ENCODE results near the gene PTDSS2. TPM values are rescaled to one million over a fixed set of nuclear protein-coding genes. Genes with fewer than 3 reads are reported as not detected.

Gene PTDSS2
- total RNA-seq, 1 donor from 2014 or later, result 47.3 TPM

GRCh38 chr11:453564-453963 lies 3.5 kb downstream of the PTDSS2 start:
- H3K36me3 Mint-ChIP-seq (ENCODE audit: low read depth, unreplicated experiment), result peaks cover 18% of the 10 kb centered on the region
- Histone ChIP-seq H3K9ac (ENCODE audit: low read length) (no peak overlapping the region), H3K36me3 (ENCODE audit: insufficient read depth, low read length) (peaks cover 7% of the 10 kb centered on the region), H3K4me2 (ENCODE audit: low read length) (no peak overlapping the region), H4K20me1 (ENCODE audit: insufficient read depth, low read length) (peaks cover 66% of the 10 kb centered on the region), H3K9me3 (ENCODE audit: insufficient read depth, low read depth, low read length) (no peaks in the 10 kb centered on the region), H3K27ac (ENCODE audit: low read depth, low read length) (no peak overlapping the region), H3K27me3 (ENCODE audit: insufficient read depth, low read length) (no peaks in the 10 kb centered on the region), H3K79me2 (ENCODE audit: insufficient read depth, low read length) (peaks cover 82% of the 10 kb centered on the region), H2AFZ (ENCODE audit: low read depth, low read length) (no peak overlapping the region), H3K4me1 (ENCODE audit: insufficient read depth, low read length) (peaks cover 8% of the 10 kb centered on the region), H3K4me3 (ENCODE audit: insufficient read depth, low read depth, low read length) (no peak overlapping the region)
- peaks cover 6% of the 10 kb centered on the region for H3K4me1 Mint-ChIP-seq (ENCODE audit: low read depth, unreplicated experiment)
- H3K9me3 Mint-ChIP-seq (ENCODE audit: unreplicated experiment), result peaks cover 2% of the 10 kb centered on the region
- no peak overlapping the region for H3K27ac Mint-ChIP-seq (ENCODE audit: unreplicated experiment)
- no peak for FAIRE-seq
- no peaks in the 10 kb centered on the region for H3K27me3 Mint-ChIP-seq (ENCODE audit: low read depth, unreplicated experiment)
- H3K4me3 Mint-ChIP-seq (ENCODE audit: unreplicated experiment), result no peak overlapping the region
- no peak for TF ChIP-seq CTCF (IDR thresholded peaks at IDR 0.05; ENCODE audit: insufficient read depth, low read depth, low read length)
- no peak for TF ChIP-seq EZH2 (IDR thresholded peaks at IDR 0.05; ENCODE audit: insufficient read depth, low read length)
- DNase-seq (ENCODE audit: low read depth), result no peak

- FAIRE-seq (no peak), DNase-seq (ENCODE audit: low read depth) (no peak)
- no peak overlapping the region for H3K27ac Mint-ChIP-seq (ENCODE audit: unreplicated experiment)
- Histone ChIP-seq H2AFZ (ENCODE audit: low read depth, low read length) (no peak overlapping the region), H3K27ac (ENCODE audit: low read depth, low read length) (no peak overlapping the region), H3K4me1 (ENCODE audit: insufficient read depth, low read length) (peaks cover 8% of the 10 kb centered on the region), H3K27me3 (ENCODE audit: insufficient read depth, low read length) (no peaks in the 10 kb centered on the region), H3K36me3 (ENCODE audit: insufficient read depth, low read length) (peaks cover 7% of the 10 kb centered on the region), H4K20me1 (ENCODE audit: insufficient read depth, low read length) (peaks cover 70% of the 10 kb centered on the region), H3K79me2 (ENCODE audit: insufficient read depth, low read length) (peaks cover 87% of the 10 kb centered on the region), H3K9ac (ENCODE audit: low read length) (no peak overlapping the region), H3K4me2 (ENCODE audit: low read length) (no peak overlapping the region), H3K9me3 (ENCODE audit: insufficient read depth, low read depth, low read length) (no peaks in the 10 kb centered on the region), H3K4me3 (ENCODE audit: insufficient read depth, low read depth, low read length) (no peak overlapping the region)
- peaks cover 2% of the 10 kb centered on the region for H3K9me3 Mint-ChIP-seq (ENCODE audit: unreplicated experiment)
- H3K27me3 Mint-ChIP-seq (ENCODE audit: low read depth, unreplicated experiment), result no peaks in the 10 kb centered on the region
- no peak for TF ChIP-seq CTCF (IDR thresholded peaks at IDR 0.05; ENCODE audit: insufficient read depth, low read depth, low read length)
- TF ChIP-seq EZH2 (IDR thresholded peaks at IDR 0.05; ENCODE audit: insufficient read depth, low read length), result no peak
- no peak overlapping the region for H3K4me3 Mint-ChIP-seq (ENCODE audit: unreplicated experiment)
- peaks cover 6% of the 10 kb centered on the region for H3K4me1 Mint-ChIP-seq (ENCODE audit: low read depth, unreplicated experiment)
- peaks cover 18% of the 10 kb centered on the region for H3K36me3 Mint-ChIP-seq (ENCODE audit: low read depth, unreplicated experiment)
Observed at GRCh38 chr11:454043-454442, 4.0 kb downstream of the PTDSS2 start.

GRCh38 chr11:454801-455565 lies 4.9 kb downstream of the PTDSS2 start:
- Histone ChIP-seq H3K27me3 (ENCODE audit: insufficient read depth, low read length) (no peaks in the 10 kb centered on the region), H2AFZ (ENCODE audit: low read depth, low read length) (no peak overlapping the region), H3K9me3 (ENCODE audit: insufficient read depth, low read depth, low read length) (no peaks in the 10 kb centered on the region), H3K9ac (ENCODE audit: low read length) (no peak overlapping the region), H3K4me1 (ENCODE audit: insufficient read depth, low read length) (peaks cover 8% of the 10 kb centered on the region), H3K79me2 (ENCODE audit: insufficient read depth, low read length) (peaks cover 93% of the 10 kb centered on the region), H3K36me3 (ENCODE audit: insufficient read depth, low read length) (peaks cover 7% of the 10 kb centered on the region), H3K4me3 (ENCODE audit: insufficient read depth, low read depth, low read length) (no peak overlapping the region), H4K20me1 (ENCODE audit: insufficient read depth, low read length) (peaks cover 71% of the 10 kb centered on the region), H3K27ac (ENCODE audit: low read depth, low read length) (no peak overlapping the region), H3K4me2 (ENCODE audit: low read length) (no peak overlapping the region)
- Mint-ChIP-seq H3K9me3 (ENCODE audit: unreplicated experiment) (peaks cover 2% of the 10 kb centered on the region), H3K27me3 (ENCODE audit: low read depth, unreplicated experiment) (no peaks in the 10 kb centered on the region), H3K4me1 (ENCODE audit: low read depth, unreplicated experiment) (peaks cover 6% of the 10 kb centered on the region), H3K4me3 (ENCODE audit: unreplicated experiment) (no peak overlapping the region), H3K27ac (ENCODE audit: unreplicated experiment) (no peak overlapping the region), H3K36me3 (ENCODE audit: low read depth, unreplicated experiment) (peaks cover 18% of the 10 kb centered on the region)
- TF ChIP-seq EZH2 (IDR thresholded peaks at IDR 0.05; ENCODE audit: insufficient read depth, low read length) (no peak), CTCF (IDR thresholded peaks at IDR 0.05; ENCODE audit: insufficient read depth, low read depth, low read length) (no peak)
- DNase-seq (ENCODE audit: low read depth) (no peak), FAIRE-seq (no peak)

All from astrocyte (in vitro differentiated cells and primary cell).